ENCODE measurements around the gene SLC4A9.

SLC4A9 gene

GRCh38 chr5:140360101-140360500, at the start of gene SLC4A9:
Gene SLC4A9, plus strand, starts transcription at chr5:140360194. Its CDS starts 43 bp downstream, at chr5:140360237.
- DNase-seq = no peak

- DNase-seq = no peak
Measured at GRCh38 chr5:140310434-140310833, 49.6 kb upstream of the SLC4A9 start.

- peak; percentile 83 for DNase-seq
Measured at GRCh38 chr5:140311011-140311467, 49.0 kb upstream of the SLC4A9 start.

- DNase-seq = peak; percentile 89
Measured at GRCh38 chr5:140312067-140312790, 47.8 kb upstream of the SLC4A9 start.

GRCh38 chr5:140312791-140313189, 47.2 kb upstream of the SLC4A9 start:
- no peak for DNase-seq

GRCh38 chr5:140317859-140318258, 42.1 kb upstream of the SLC4A9 start:
- peak; percentile 64 for DNase-seq

GRCh38 chr5:140318792-140319191, 41.2 kb upstream of the SLC4A9 start:
- no peak for DNase-seq

- DNase-seq = no peak
Measured at GRCh38 chr5:140319833-140320232, 40.2 kb upstream of the SLC4A9 start.

GRCh38 chr5:140321796-140322195, 38.2 kb upstream of the SLC4A9 start:
- no peak for DNase-seq

GRCh38 chr5:140322751-140323731, 37.0 kb upstream of the SLC4A9 start:
- DNase-seq = peak; percentile 97

- peak; percentile 79 for DNase-seq
Measured at GRCh38 chr5:140324041-140324600, 35.9 kb upstream of the SLC4A9 start.

GRCh38 chr5:140324617-140325241, 35.3 kb upstream of the SLC4A9 start:
- DNase-seq = peak; percentile 81

- DNase-seq = no peak
Measured at GRCh38 chr5:140325486-140325885, 34.5 kb upstream of the SLC4A9 start.

GRCh38 chr5:140327589-140327988, 32.4 kb upstream of the SLC4A9 start:
- no peak for DNase-seq

GRCh38 chr5:140328036-140328764, 31.8 kb upstream of the SLC4A9 start:
- DNase-seq = no peak

- DNase-seq = no peak
Measured at GRCh38 chr5:140329739-140330481, 30.1 kb upstream of the SLC4A9 start.

GRCh38 chr5:140331638-140332037, 28.4 kb upstream of the SLC4A9 start:
- no peak for DNase-seq

- no peak for DNase-seq
Measured at GRCh38 chr5:140336388-140336787, 23.6 kb upstream of the SLC4A9 start.

- no peak for DNase-seq
Measured at GRCh38 chr5:140337880-140338279, 22.1 kb upstream of the SLC4A9 start.

- peak; percentile 41 for DNase-seq
Measured at GRCh38 chr5:140338336-140338735, 21.7 kb upstream of the SLC4A9 start.

GRCh38 chr5:140338908-140339307, 21.1 kb upstream of the SLC4A9 start:
- no peak for DNase-seq
